Stomach (tissue), 9 donors: ENCODE measurements around the gene FMN1. TPM values are rescaled to one million over a fixed set of nuclear protein-coding genes. Genes with fewer than 3 reads are reported as not detected.
A peak's percentile ranks its signal among the peaks of the same experiment; 100 is the strongest.

Experiments used
- DNase-seq, 2 donors: peaks; one replicate each; pipeline versions ENCODE4 v3.0.0 to v3.0.0-alpha.2; 2013 to 2019
- H3K27ac ChIP-seq, 5 donors: fragments of 200-600 bp in 4 of 5; sonication (generic) in 4 of 5; one replicate each; pipeline ENCODE4 v1.5.1; 2013 to 2019; ENCODE audit warnings: mild to moderate bottlenecking in 1 of 5, moderate library complexity in 1 of 5
- H3K27me3 ChIP-seq, 3 donors: fragments of 200-600 bp; sonication (generic); one replicate each; pipeline ENCODE4 v1.5.1; 2017 to 2019; ENCODE audit warnings: mixed run types in 1 of 3
- H3K36me3 ChIP-seq, 4 donors: fragments of 200-600 bp; sonication (generic); 1 replicate in 3 of 4; 2 replicates in 1 of 4; pipeline ENCODE4 v1.5.1; 2016 to 2019
- H3K4me1 ChIP-seq, 4 donors: fragments of 200-600 bp; sonication (generic); one replicate each; pipeline ENCODE4 v1.5.1; 2016 to 2019
- H3K4me3 ChIP-seq, 4 donors: fragments of 200-600 bp; sonication (generic) in 3 of 4; one replicate each; pipeline ENCODE4 v1.5.1; 2016 to 2019; ENCODE audit warnings: mild to moderate bottlenecking in 1 of 4
- H3K9me3 ChIP-seq, 4 donors: fragments of 200-600 bp; sonication (generic); one replicate each; pipeline ENCODE4 v1.5.1; 2016 to 2019
- EP300 ChIP-seq: sonication (generic); formaldehyde crosslinking; IDR thresholded peaks from one replicate; pipeline ENCODE4 v1.6.1; 2017; ENCODE audit warnings: antibody characterized with exemption
- POLR2A ChIP-seq, 4 donors: fragments of 450-650 bp; IDR thresholded peaks; one replicate each; pipeline ENCODE4 v1.6.1; 2016; ENCODE audit warnings: antibody characterized with exemption in 4 of 4, control low read depth in 2 of 4, mild to moderate bottlenecking in 1 of 4, moderate library complexity in 1 of 4
- POLR2AphosphoS5 ChIP-seq, 3 donors: sonication (generic); formaldehyde crosslinking; IDR thresholded peaks; one replicate each; pipeline ENCODE4 v1.6.1; 2016; ENCODE audit warnings: antibody characterized with exemption in 3 of 3
- WGBS, 5 donors: extraction: QIAGEN DNeasy Blood & Tissue Kit in 3 of 5; methylation state at CpG; one replicate each; pipeline versions ENCODE4 v1.1.5 to v1.1.7; 2013 to 2018; 5-methylcytosine and 5-hydroxymethylcytosine counted together
- intact Hi-C: fragments of 100-400 bp; cut with DNase I; formaldehyde crosslinking; loops from one replicate; pipeline ENCODE4 v1.15.1; 2023; ENCODE audit warnings: low total_unique reads
- polyA plus RNA-seq, 3 donors: library from polyadenylated mRNA; stranded (reverse); fragments of 200-250 nt; gene quantifications; one replicate each; pipeline ENCODE4 v1.2.3, GENCODE V29; 2013
- total RNA-seq, 5 donors: library from RNA; depleted of rRNA; stranded (reverse); fragments of >200 nt; gene quantifications; one replicate each; pipeline versions ENCODE4 v1.1.0 to v1.2.3, GENCODE V29; 2014 to 2016
- TF ChIP-seq, protein P1 (sequence below), 7 experiments: fragments of 450-650 bp in 4 of 7; fragments of 200-600 bp in 3 of 7; sonication (generic) in 3 of 7; IDR thresholded peaks; one replicate each; pipeline ENCODE4 v1.5.1; 2016 to 2019; ENCODE audit warnings: antibody characterized with exemption in 7 of 7, control low read depth in 2 of 7, mild to moderate bottlenecking in 1 of 7
- donor health status: healthy with polysubstance abuse.
- donor health status: Bipolar disorder and iron deficiency.
- donor health status: healthy.

Gene FMN1
- total and polyA plus RNA-seq, 8 donors: 0.40 to 58.0 (median 22.9) TPM

DNA sequence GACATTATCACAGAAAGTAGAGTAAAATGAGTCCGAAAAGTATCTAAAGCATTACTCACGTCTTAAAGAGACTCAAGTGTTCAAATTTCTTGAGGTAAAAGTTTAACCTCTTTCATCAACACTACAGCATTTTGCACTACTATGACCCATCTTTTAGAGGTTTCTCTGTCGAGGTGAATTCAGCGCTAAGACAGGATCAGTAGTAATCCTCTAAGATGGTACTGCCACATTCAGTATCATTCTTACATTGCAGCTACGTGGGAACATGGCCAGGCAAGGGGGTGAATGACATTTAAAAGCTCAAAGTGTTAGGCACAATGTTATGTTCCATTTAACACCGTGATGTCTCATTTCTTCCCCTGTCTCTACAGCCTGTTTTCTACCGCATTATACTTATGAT, 210.8 kb downstream of the FMN1 start:
- intact Hi-C loops: no loop called here
- Histone ChIP-seq H3K4me1 (peaks cover 0 to 18% (median 2%) of the 10 kb centered on the region in 4 donors), H3K4me3 (no peak overlapping the region), H3K27ac (no peak overlapping the region), H3K9me3 (no peaks in the 10 kb centered on the region), H3K36me3 (no peaks in the 10 kb centered on the region), H3K27me3 (no peaks in the 10 kb centered on the region)
- WGBS, 5 donors: 72 to 90% (median 81%) methylated on average over 7 of the region's 7 CpGs
- no peak for DNase-seq
- TF ChIP-seq POLR2A (IDR thresholded peaks at IDR 0.05): no peak
- TF ChIP-seq, protein P1, sequence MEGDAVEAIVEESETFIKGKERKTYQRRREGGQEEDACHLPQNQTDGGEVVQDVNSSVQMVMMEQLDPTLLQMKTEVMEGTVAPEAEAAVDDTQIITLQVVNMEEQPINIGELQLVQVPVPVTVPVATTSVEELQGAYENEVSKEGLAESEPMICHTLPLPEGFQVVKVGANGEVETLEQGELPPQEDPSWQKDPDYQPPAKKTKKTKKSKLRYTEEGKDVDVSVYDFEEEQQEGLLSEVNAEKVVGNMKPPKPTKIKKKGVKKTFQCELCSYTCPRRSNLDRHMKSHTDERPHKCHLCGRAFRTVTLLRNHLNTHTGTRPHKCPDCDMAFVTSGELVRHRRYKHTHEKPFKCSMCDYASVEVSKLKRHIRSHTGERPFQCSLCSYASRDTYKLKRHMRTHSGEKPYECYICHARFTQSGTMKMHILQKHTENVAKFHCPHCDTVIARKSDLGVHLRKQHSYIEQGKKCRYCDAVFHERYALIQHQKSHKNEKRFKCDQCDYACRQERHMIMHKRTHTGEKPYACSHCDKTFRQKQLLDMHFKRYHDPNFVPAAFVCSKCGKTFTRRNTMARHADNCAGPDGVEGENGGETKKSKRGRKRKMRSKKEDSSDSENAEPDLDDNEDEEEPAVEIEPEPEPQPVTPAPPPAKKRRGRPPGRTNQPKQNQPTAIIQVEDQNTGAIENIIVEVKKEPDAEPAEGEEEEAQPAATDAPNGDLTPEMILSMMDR (IDR thresholded peaks at IDR 0.05): no peak
- no peak for TF ChIP-seq EP300
- TF ChIP-seq POLR2AphosphoS5 (IDR thresholded peaks at IDR 0.05): no peak

DNA sequence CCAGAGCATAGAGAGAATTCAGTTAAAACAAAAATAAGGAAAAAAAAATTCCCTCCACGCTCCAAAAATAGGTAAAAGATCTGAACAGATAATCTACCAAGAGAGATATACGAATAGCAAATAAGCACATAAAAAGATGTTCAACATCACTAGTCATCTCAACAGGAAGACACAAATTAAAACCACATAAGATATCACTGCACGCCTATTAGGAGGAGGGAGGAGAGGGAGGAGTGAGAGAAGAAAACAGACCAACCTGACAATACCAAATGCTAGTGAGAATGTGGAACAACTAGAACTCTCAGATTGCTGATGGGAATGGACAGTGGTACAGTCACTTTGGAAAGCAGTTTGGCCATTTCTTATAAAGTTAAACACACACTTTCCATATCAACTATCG, 212.5 kb downstream of the FMN1 start:
- 85 to 92% (median 87%) methylated on average over 4 of the region's 4 CpGs for WGBS, 5 donors
- intact Hi-C loops: no loop called here
- Histone ChIP-seq H3K4me1 (peaks cover 0 to 13% (median under 1%) of the 10 kb centered on the region in 4 donors), H3K27ac (no peak overlapping the region), H3K27me3 (no peaks in the 10 kb centered on the region), H3K4me3 (no peak overlapping the region), H3K9me3 (no peaks in the 10 kb centered on the region), H3K36me3 (no peaks in the 10 kb centered on the region)
- TF ChIP-seq EP300 (no peak), POLR2AphosphoS5 (IDR thresholded peaks at IDR 0.05) (no peak)
- TF ChIP-seq, protein P1 (IDR thresholded peaks at IDR 0.05): no peak
- DNase-seq: no peak

DNA sequence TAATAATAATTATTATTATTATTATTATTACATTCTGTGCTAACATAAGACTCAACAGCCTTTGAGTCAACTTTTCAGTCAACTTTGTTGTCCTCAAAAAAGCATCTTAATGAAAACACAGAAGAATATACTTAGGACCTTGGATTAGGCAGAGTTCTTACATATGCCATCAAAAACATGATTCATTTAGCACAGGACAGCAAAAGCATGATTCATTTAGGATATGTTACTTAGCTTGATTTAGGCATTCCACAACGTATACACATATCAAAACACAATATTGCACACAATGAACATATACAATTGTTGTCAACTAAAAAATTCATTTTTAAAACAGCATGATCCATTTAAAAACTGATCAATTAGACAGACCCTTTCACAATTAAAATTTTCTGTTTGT, 213.0 kb downstream of the FMN1 start:
- Histone ChIP-seq H3K4me3 (no peak overlapping the region), H3K27me3 (no peaks in the 10 kb centered on the region), H3K27ac (no peak overlapping the region), H3K36me3 (no peaks in the 10 kb centered on the region), H3K9me3 (no peaks in the 10 kb centered on the region), H3K4me1 (peaks cover 0 to 8% (median 0%) of the 10 kb centered on the region in 4 donors)
- intact Hi-C loops: no loop called here
- 79 to 94% (median 80%) methylated on average over 1 of the region's 1 CpG for WGBS, 5 donors
- DNase-seq: no peak
- TF ChIP-seq, protein P1 (IDR thresholded peaks at IDR 0.05): no peak
- no peak for TF ChIP-seq POLR2AphosphoS5 (IDR thresholded peaks at IDR 0.05)
- TF ChIP-seq POLR2A (IDR thresholded peaks at IDR 0.05): no peak
- no peak for TF ChIP-seq EP300

DNA sequence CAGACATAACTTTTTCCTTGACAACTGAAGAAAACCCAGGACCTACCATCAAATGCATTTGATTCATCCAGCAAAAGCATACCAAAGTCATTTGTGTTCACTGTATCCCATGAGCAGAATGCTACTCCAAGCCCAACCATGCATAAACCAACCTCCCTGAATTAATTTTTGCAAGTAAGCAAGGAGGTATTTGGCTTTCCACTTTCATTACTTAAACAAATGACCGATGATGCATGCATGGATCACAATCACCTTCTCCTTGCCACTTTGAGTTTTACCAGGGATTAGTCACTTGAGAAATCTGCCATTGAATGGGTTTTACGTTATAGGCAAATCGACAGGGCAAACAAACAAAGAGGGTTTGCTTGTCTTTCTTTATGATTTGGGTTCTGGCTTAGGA, 214.8 kb downstream of the FMN1 start:
- WGBS, 5 donors: 57 to 81% (median 76%) methylated on average over 3 of the region's 3 CpGs
- intact Hi-C loops: no loop called here
- H3K4me1 ChIP-seq: no peaks in the 10 kb centered on the region
- no peak overlapping the region for H3K4me3 ChIP-seq
- H3K27me3 ChIP-seq: no peaks in the 10 kb centered on the region
- no peaks in the 10 kb centered on the region for H3K9me3 ChIP-seq
- no peak overlapping the region for H3K27ac ChIP-seq
- peak in 1 of 2 donors; percentile 9 for DNase-seq
- H3K36me3 ChIP-seq: no peaks in the 10 kb centered on the region
- no peak for TF ChIP-seq EP300
- TF ChIP-seq POLR2AphosphoS5 (IDR thresholded peaks at IDR 0.05): peak in 1 of 3 donors; percentile 28
- TF ChIP-seq POLR2A (IDR thresholded peaks at IDR 0.05): no peak
- TF ChIP-seq, protein P1 (IDR thresholded peaks at IDR 0.05): no peak
